SU-DHL-6 (cell line): ENCODE results near the gene CRISP1.

Source experiments
- H2AFZ ChIP-seq: fragments of 200-600 bp; sonication (generic); 2 replicates; pipeline ENCODE4 v1.6.1; 2014; ENCODE audit warnings: low read depth, mild to moderate bottlenecking, moderate library complexity, mixed read lengths, antibody characterized with exemption, low read length; ENCODE audit not compliant: severe bottlenecking
- H3F3A ChIP-seq: fragments of 200-600 bp; shearing (Covaris generic); 2 replicates; pipeline ENCODE4 v1.6.0; 2016; ENCODE audit warnings: antibody characterized with exemption, mild to moderate bottlenecking; ENCODE audit not compliant: insufficient read depth
- H3K27ac ChIP-seq: fragments of 200-600 bp; sonication (generic); 2 replicates; pipeline ENCODE4 v1.5.1; 2016; ENCODE audit warnings: low read depth, mild to moderate bottlenecking, low read length, moderate library complexity, mixed read lengths
- H3K27me3 ChIP-seq: fragments of 200-600 bp; sonication (generic), shearing (Covaris generic); 2 replicates; pipeline ENCODE4 v1.6.0; 2014; ENCODE audit warnings: mild to moderate bottlenecking, low read length
- H3K36me3 ChIP-seq: fragments of 200-600 bp; sonication (generic); 2 replicates; pipeline ENCODE4 v1.6.1; 2014; ENCODE audit warnings: mild to moderate bottlenecking, low read length, mixed read lengths
- H3K4me2 ChIP-seq: fragments of 300-600, 200-600 bp; shearing (Covaris generic), sonication (generic); 2 replicates; pipeline ENCODE4 v1.6.0; 2014; ENCODE audit warnings: low read length, low read depth, mild to moderate bottlenecking; ENCODE audit not compliant: poor library complexity, severe bottlenecking
- H3K4me3 ChIP-seq: fragments of 200-600 bp; sonication (generic); 2 replicates; pipeline ENCODE4 v1.5.1; 2014; ENCODE audit warnings: antibody characterized with exemption, low read length, mild to moderate bottlenecking, mixed read lengths; ENCODE audit not compliant: insufficient read depth, poor library complexity, severe bottlenecking
- H3K79me2 ChIP-seq: fragments of 200-600 bp; sonication (generic); 2 replicates; pipeline ENCODE4 v1.6.1; 2014; ENCODE audit warnings: mild to moderate bottlenecking, low read length, moderate library complexity; ENCODE audit not compliant: insufficient read depth
- H3K9ac ChIP-seq: fragments of 200-600 bp; sonication (generic); 2 replicates; pipeline ENCODE4 v1.7.0; 2014; ENCODE audit warnings: mild to moderate bottlenecking, low read length
- H3K9me2 ChIP-seq: fragments of 200-600 bp; sonication (generic); replicated peaks from 2 replicates; pipeline ENCODE4 v1.6.1; 2014; ENCODE audit warnings: low read length; ENCODE audit not compliant: insufficient read depth
- H3K9me3 ChIP-seq: fragments of 200-600 bp; sonication (generic); 2 replicates; pipeline ENCODE4 v1.6.1; 2014; ENCODE audit warnings: low read length, mixed read lengths; ENCODE audit not compliant: insufficient read depth
- H4K20me1 ChIP-seq: fragments of 200-600 bp; sonication (generic); 2 replicates; pipeline ENCODE4 v1.6.1; 2014; ENCODE audit warnings: low read depth, mild to moderate bottlenecking, antibody characterized with exemption, low read length, moderate library complexity, mixed read lengths
- CTCF ChIP-seq: fragments of 200-600 bp; sonication (generic); IDR thresholded peaks from one replicate; pipeline ENCODE4 v1.5.1; 2017; ENCODE audit warnings: antibody characterized with exemption, mild to moderate bottlenecking, low read length, moderate library complexity; ENCODE audit not compliant: insufficient read depth, poor library complexity, severe bottlenecking
- EZH2phosphoT487 ChIP-seq: fragments of 200-600 bp; sonication (generic), shearing (Covaris generic); conservative IDR thresholded peaks from 2 replicates; pipeline ENCODE4 v1.6.1; 2018; ENCODE audit warnings: mild to moderate bottlenecking, antibody characterized with exemption, low read length, moderate library complexity, mixed read lengths

Gene CRISP1

DNA sequence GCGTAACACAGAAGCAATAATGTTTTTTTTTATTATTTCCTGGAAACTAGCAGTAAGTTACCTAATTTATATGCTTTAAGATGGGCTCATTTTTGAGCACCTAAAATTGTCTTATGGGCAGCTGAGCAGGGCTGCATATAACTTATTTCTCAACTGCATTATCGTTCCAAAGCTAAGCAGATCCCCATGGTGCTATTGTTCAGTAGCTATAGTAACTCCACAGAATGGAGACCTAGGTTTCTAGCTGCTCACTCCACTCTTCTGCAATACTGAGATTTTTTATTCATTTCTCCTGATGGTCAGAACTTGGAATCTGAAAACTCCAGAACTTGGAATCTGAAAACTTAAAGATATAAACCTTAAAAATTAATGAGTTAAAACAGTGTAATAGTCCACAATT lies 18.7 kb downstream of the CRISP1 start:
- H3K9ac ChIP-seq = no peak overlapping the region
- no peaks in the 10 kb centered on the region for H3K9me2 ChIP-seq
- H3F3A ChIP-seq = no peaks in the 10 kb centered on the region
- no peak overlapping the region for H3K4me2 ChIP-seq
- no peak overlapping the region for H3K27ac ChIP-seq
- H4K20me1 ChIP-seq = no peaks in the 10 kb centered on the region
- H2AFZ ChIP-seq = no peak overlapping the region
- H3K27me3 ChIP-seq = 0 out of 2 replicates have a peak, but pooled peaks cover under 1% of the 10 kb centered on the region
- H3K36me3 ChIP-seq = no peaks in the 10 kb centered on the region
- H3K9me3 ChIP-seq = no peaks in the 10 kb centered on the region
- TF ChIP-seq EZH2phosphoT487 (no peak), CTCF (no peak)
- H3K4me3 ChIP-seq = no peak overlapping the region
- no peaks in the 10 kb centered on the region for H3K79me2 ChIP-seq

DNA sequence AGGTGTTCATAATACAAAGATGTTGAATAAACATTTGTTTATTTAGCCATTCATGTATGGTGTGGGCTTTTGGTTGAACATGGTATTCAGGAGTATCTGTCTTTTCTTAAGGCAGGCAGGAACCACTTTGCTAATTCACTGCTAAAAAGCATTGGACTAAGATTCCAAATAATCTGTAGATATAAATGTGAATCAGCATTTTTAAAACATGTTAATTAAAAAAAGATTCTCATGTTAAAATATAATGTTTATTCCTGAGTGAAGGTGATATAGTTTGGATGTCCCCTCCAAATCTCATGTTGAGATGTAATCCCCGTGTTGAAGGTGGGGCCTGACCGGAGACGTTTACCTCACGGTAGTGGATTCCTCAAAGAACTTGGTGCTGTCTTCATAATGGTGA lies 19.3 kb downstream of the CRISP1 start:
- Histone ChIP-seq H3K27me3 (0 out of 2 replicates have a peak, but pooled peaks cover 2% of the 10 kb centered on the region), H3K9ac (no peak overlapping the region), H3K4me3 (no peak overlapping the region), H3K27ac (no peak overlapping the region), H3K36me3 (no peaks in the 10 kb centered on the region), H2AFZ (no peak overlapping the region), H3K9me3 (no peaks in the 10 kb centered on the region), H3K9me2 (no peaks in the 10 kb centered on the region), H3K79me2 (no peaks in the 10 kb centered on the region), H3K4me2 (no peak overlapping the region), H4K20me1 (no peaks in the 10 kb centered on the region), H3F3A (no peaks in the 10 kb centered on the region)
- TF ChIP-seq EZH2phosphoT487 (no peak), CTCF (no peak)

DNA sequence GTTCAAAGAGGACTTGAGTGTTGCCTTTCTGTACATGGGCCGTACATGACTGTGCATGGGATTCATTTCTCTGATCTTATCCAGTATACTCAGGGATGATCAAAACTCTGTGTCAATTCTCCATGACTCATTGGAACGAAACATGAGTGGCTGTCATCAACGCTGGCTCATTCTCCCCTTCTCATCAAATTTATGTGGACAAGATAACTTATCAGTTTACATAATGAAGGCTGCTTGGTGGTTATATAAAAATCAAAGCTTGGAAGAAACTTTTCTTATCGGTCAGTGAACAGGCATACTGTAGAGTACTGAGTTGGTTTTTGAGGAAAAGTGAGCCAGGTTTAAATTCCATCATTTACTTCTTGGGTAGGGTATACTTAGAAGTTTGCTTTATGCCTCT lies 24.9 kb downstream of the CRISP1 start:
- Histone ChIP-seq H3F3A (no peaks in the 10 kb centered on the region), H2AFZ (no peak overlapping the region), H3K9me3 (no peaks in the 10 kb centered on the region), H3K27me3 (0 out of 2 replicates have a peak, but pooled peaks cover 2% of the 10 kb centered on the region), H3K27ac (no peak overlapping the region), H4K20me1 (no peaks in the 10 kb centered on the region), H3K4me2 (no peak overlapping the region), H3K4me3 (no peak overlapping the region), H3K9ac (no peak overlapping the region), H3K36me3 (no peaks in the 10 kb centered on the region), H3K79me2 (no peaks in the 10 kb centered on the region), H3K9me2 (no peaks in the 10 kb centered on the region)
- TF ChIP-seq CTCF (no peak), EZH2phosphoT487 (no peak)

DNA sequence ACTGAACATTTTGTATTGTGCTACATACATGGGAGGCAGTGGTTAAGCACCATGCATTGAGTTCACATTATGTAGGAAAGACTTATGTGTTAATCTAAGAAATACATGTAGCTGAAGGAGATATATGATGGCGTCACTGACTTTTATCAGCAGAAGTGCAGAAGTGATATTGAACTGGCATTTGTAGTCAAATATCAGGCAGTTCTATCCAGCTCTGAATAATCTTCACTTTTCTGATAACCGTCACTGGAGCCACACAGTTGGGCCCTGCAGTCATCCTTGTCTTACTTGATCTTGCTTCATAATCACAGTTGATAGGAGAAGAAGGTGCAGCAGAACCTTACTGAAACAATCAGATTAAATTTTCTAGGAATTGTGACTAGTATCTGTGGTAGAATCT lies 26.4 kb downstream of the CRISP1 start:
- Histone ChIP-seq H3K9me3 (no peaks in the 10 kb centered on the region), H3F3A (no peaks in the 10 kb centered on the region), H3K4me2 (no peak overlapping the region), H3K79me2 (no peaks in the 10 kb centered on the region), H3K27ac (no peak overlapping the region), H3K9me2 (no peaks in the 10 kb centered on the region), H4K20me1 (no peaks in the 10 kb centered on the region), H3K36me3 (no peaks in the 10 kb centered on the region), H3K9ac (no peak overlapping the region), H3K4me3 (no peak overlapping the region), H3K27me3 (0 out of 2 replicates have a peak, but pooled peaks cover 2% of the 10 kb centered on the region), H2AFZ (no peak overlapping the region)
- TF ChIP-seq EZH2phosphoT487 (no peak), CTCF (no peak)
